NCI-H2081 (cell line): ENCODE results near the gene SRSF6.
A peak's percentile ranks its signal among the peaks of the same experiment; 100 is the strongest.
"Not testable (repeated sequence)": the region's sequence is repeated elsewhere in the genome, so short reads cannot be mapped to it uniquely, and the experiment has no call there.

Experiments used
- DNase-seq, 2 experiments: peaks; one replicate each; lab custom pipeline; 2025; lab: John Stamatoyannopoulos, UW

The SRSF6 gene

DNA sequence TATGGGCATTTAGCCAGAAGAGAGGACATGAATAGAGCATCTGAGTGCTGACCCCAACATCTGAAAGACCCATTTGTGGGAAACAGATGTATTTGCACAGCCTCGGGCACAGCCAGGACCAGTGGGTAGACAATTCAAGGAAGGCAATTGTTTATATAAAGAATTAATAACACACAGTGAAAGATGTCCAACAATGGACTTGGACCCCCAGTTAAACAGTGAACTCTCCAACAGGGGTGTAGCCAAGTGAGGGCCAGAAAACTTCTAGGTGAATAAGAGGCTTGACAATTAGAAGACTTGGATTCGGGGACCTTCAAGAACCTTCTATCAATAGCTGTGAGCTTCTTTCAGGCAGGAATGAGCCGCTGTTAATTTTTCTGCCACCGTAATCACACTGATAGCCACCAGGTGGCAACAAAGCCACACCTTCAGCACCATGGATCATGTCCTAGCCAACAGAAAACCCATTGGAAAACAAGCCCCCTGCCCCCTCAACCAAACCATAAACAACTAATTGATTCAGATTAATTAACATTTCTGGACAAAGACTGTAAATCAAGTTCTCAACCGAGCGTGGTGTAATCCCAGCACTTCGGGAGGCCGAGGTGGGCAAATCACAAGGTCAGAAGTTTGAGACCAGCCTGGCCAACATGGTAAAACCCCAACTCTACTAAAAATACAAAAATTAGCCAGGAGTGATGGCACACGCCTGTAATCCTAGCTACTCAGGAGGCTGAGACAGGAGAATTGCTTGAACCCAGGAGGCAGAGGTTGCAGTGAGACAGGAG, 8.8 kb upstream of the SRSF6 start:
- peak; percentile 12 to 31 for DNase-seq

DNA sequence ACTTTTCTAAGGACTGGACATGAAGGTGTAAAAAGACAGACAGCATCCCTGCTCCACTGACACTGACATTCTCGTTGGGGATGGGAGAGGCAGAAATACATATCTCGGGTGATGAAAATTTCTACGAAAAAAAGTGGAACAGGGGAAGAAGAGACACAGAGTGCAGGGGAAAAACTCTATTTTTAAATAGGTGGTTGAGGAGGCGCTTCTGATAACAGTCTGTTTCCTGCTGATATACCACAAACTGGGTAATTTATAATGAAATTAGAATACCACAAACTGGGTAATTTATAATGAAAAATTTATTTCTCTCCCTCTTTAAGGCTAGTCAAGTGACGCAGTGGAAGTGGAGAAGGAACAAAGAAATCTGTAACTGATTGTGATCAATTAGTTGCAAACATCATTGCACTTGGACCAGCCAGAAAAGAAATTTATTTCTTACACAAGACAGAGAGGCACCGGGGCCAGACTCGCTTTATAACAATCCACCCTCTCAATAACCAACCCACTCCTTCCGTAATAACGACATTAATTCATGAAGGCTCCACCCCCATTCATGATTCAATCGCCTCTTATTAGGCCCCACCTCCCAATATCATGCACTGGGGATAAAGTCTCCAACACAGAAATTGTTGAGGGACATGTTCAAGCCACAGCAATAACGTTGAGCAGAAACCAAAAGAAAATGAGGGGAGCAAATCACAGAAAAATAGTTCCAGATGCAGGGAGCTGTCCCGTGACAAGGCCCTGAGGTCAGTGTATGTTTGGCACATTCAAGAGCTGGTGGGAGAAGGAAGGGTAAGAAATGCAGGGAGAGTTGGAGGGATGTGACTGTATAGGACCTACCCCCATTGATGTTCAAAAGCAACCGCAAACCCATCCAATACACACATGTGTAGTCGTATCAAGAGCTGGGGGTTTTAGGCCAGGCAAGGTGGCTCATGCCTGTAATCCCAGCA, 6.6 kb upstream of the SRSF6 start:
- DNase-seq, result no peak

DNA sequence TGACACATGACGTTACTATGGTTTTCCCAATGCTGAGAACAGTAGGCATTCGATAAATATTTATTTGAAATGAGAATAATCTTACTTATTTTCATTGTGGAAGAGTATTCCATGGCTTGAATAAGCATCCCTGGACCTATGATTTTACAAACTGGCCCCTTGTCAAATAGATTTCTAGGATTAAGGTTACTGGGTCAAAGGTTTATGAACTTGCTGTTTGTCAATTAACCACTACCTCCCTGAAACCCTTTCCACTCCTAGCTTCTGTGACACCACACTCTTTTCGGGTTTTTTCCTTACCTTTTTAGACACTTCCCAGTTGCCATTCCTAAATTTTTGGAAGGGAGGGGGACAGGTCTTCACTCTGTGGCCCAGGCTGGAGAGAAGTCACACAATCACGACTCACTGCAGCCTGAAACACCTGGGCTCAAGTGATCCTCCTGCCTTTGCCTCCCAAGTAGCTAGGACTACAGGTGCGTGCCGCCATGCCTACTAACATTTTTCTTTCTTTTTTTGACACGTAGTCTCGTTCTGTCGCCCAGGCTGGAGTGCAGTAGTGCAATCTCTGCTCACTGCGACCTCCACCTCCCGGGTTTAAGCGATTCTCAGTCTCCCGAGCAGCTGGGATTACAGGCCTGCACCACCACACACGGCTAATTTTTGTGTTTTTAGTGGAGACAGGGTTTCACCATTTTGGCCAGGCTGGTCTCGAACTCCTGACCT, 5.1 kb upstream of the SRSF6 start:
- DNase-seq, result no peak

DNA sequence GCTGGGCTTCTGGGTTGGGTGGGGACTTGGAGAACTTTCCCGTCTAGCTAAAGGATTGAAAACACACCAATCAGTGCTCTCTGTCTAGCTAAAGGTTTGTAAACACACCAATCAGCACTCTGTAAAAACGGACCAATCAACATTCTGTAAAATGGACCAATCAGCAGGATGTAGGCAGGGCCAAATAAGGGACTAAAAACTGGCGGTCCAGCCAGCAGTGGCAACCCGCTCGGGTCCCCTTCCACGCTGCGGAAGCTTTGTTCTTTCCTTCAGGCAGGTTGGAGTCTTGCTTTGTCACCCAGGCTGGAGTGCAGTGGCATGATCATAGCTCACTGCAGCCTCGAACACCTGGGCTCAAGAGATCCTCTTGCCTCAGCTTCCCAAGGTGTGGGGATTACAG, 1.4 kb upstream of the SRSF6 start:
- not testable (repeated sequence) for DNase-seq

DNA sequence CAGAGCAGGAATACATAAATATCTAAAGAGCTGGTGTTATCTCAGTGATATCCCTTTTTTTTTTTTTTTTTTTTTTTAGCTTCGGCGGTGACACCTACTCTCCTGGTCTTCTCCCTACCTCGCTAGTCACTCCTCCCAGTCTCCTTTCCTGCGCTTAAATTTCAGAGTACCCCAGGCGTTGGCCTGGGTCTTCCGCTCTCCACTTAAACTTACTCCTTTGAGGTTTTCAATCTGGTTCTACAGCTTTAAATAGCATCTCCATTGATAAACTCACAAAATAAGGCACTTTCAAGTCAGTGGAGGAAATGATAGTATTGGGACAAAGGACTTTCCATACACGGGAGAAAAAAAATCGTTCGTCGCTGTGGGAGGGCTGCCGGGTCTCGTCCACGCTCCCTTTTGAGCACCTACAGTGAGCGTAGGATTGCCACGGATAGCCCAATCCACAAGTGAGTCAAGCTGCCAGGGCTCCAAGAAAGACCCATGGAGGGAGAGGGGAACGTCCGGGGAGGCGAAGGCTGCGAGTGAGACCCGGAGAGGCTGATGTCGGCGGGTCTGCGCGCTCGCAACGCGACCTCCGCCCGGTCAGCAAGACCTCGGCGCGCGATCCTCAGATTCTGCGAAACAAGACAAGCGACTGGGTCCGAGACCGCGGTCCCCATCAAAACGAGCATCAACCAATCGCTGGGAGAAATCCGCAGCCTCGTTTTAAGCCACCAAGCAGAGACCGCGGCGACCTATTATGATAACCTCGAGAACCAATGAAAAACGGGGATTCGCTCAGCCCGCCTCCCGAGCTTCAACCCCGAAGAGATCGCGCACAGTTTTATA, 672 bp upstream of the SRSF6 start:
- peak; percentile 88 to 90 for DNase-seq

DNA sequence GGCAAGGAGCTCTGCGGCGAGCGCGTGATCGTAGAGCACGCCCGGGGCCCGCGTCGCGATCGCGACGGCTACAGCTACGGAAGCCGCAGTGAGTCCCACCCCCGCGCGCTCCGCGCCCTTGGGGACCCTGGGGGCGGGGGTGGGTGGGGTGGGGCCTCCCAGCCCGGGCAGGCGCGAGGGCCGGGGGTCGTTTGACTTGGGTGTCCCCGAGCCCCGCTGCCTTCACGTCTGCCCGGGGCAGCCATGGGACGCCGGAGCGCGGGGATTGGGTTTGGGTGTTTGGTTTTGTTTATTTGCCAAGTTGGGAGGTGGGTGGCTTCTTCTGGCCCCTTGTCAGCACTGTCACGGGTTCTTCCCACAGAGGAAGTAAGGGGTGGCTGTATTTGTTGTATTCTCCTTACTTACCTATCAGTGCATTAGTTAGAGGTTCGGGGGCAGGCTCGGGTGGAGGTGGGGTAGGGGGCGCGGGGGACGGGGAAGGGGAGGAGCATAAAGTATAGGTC, 777 bp downstream of the SRSF6 start:
- DNase-seq, result peak in 1 of 2 experiments; percentile 13

DNA sequence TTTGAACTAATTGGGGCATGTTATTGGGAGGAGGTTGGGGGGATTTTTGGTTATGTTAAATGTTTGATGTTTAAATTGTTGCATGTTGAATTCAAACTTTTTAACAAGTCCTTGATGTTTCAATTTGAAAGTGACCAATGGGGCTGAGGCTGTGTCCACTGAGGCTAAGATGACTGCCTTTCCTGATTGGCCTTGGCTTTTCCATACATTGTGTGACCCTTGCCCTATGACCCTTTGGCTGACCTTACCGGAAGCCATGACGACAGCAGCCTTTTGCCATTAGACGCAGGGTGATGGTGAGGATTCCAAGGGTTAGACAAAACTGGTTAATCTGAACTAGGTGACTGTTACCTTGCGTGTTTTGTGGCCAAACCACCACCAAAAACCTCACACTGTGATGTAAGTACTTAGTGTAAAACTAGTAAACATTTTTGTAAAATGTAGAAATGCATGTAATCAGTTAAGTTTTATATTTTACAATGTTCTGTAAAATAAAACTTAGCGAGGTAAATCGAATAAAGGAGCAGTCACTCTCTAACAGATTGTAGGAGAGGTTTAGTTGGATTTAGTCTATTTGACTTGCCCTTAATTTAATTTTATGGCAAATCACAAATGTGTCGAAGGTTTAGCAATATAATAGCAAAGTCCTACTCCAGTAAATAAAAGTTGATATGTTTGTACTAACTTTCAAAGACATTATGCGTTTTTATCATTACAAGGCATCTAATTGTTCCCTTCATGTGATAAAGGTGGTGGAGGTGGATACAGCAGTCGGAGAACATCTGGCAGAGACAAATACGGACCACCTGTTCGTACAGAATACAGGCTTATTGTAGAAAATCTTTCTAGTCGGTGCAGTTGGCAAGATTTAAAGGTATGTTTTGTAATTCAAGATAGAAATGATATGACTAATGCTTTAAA, 1.6 kb downstream of the SRSF6 start:
- no peak for DNase-seq

DNA sequence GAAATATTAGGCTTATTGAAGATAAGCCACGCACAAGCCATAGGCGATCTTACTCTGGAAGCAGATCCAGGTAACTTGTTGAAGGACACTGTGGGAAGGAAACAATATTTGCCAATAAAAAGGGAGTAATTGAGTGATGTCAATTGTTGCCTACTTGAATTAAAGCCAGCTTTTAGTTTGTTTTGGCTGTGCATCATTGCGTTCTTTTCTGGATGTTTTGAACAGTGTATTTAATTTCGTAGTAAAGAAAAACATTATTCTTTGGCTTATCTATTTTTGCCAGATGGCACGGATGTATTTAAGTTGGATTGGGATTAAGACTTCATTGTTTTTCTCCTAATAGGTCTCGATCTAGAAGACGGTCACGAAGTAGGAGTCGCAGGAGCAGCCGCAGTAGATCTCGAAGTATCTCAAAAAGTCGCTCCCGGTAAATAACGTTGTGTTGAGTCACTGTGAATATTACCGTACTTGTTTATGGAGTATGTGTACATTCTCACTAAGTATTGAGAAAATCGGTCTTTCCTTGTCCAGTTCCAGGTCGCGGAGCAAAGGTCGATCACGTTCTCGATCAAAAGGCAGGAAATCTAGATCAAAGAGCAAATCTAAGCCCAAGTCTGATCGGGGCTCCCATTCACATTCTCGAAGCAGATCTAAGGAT, 2.6 kb downstream of the SRSF6 start:
- DNase-seq, result no peak

DNA sequence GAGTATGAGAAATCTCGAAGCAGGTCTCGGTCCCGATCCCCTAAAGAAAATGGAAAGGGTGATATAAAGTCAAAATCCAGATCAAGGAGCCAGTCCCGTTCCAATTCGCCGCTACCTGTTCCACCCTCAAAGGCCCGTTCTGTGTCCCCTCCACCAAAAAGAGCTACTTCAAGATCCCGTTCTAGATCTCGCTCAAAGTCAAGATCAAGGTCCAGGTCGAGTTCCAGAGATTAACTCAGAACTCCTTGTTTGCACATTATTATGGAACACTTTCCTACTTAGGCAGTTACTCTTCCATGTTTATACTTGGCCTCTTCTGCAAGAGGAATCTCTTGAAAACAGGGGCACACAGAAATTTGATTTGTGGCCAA, 3.1 kb downstream of the SRSF6 start:
- no peak for DNase-seq

DNA sequence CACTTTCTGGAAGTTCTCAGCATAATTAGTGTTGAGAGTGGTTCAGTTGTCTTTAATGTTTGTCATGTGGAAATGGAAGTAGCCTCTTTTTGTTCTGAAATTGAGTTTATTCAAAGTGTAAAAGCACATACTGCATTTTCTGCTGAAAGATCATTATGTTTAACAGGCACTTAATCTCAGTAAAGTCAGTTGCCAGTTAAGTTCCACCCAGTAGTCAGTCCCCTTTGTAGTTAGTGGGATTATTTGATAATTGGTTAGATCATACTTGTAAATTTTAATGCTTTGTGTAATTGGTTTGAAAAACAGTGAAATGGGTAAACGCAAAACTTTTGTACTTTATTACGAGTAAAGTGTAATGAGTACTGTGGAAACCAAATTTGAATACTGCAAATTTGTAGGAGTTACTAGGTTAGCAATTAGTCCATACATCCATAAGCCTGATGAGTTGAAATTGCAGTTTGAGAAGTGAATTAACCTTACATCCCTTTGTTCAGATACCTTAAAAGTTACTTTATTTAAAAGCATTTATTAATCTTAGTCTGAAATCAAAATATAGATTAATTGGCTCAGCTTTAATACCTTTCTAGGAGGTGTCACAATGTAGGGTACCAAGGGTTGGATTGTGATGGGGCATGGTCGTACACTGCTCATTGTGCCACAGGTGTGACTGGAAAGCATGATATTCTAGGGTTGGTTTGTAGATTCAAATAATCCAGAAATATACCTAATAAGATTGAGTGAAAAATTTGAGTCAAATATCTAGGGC, 4.4 kb downstream of the SRSF6 start:
- DNase-seq, result no peak

DNA sequence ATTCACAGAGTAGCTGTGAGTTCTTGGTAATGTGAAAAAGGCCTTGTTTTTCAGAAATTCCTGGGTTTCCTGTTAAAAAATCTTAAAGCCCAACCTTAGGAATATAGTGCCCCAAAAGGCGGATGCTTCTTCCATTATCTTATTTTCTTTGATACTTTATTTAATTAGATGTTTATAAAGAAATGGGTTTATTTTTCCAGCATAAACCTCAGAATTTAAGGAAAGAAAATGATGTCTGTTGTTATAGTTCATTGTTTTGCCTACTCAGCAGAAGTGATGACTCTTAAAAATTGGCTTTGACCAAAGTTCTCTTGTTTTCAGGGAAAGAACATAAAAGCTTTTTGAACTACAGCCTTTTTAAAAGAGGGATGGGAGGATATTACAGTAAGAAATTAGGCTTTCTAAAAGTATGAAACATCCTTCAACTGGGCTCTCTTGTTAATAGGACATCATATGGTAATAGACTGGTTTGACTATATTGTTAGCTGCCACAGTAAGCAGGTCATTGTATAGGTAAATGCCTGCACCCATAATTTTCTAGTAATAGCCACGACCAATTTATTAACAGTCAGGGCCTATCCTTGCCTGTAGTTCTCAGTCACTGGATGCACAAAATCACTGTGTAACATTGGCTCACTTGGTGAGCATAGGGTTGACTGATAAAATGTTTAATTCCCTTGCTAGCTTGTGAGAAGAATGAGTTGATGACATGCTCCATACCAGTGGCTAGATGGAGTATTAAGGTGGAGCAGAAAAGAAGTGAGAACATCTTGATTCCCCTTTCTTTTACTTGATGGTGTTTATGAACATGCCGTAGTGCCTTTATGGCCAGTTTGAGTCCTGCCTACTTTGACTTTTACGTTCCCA, 5.2 kb downstream of the SRSF6 start:
- DNase-seq, result no peak

DNA sequence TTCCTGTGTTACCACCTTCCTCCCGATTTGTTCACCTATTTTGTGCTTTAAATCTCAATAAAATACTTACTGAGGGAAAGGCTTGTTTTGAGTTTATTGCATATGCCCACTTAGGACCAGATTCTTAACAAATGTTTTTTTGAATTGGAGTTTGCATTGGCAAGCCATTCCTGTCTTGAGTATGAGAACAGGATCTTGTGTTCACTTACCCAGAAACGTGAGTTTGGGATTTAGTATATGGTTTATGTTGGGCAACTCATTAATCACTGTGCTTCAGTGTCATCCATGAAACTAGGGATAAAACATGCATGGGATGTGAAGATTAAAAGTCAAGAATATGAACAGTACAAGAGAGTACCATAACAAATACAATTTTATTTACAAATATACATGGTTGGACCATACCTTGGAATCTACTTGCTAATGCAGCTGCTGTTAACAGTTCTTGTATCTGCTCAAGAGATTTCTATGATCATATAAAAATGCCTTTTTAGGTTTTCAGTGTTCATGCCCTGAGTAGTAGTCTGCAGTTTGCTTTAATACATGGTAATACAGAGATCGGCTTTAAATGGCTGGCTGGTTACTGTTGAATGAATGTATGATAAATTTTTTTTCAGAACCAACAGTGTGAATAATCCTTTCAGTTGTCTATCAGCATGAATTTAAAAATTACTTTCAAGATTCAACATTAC, 6.0 kb downstream of the SRSF6 start:
- DNase-seq, result no peak

DNA sequence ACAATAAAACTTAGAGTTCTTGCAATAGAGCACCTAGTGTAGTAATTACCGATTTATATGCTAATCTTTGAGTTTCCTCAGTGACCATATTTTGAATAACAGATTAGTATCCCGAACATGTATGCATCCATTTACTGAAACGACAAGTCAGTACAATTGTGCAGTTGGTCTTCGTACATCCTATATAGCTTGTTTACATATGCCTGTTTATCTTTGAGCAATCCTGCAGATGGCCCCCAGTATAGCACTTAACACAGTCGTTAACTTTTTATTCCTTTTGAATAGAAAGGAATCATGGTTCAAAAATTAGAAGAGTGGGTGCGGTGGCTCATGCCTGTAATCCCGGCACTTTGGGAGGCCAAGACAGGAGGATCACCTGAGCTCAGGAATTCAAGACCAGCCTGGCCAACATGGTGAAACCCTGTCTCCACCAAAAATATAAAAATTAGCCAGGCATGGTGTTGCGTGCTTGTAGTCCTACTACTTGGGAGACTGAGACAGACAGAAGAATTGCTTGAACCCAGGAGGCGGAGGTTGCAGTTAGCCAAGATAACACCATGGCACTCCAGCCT, 6.6 kb downstream of the SRSF6 start:
- no peak for DNase-seq

DNA sequence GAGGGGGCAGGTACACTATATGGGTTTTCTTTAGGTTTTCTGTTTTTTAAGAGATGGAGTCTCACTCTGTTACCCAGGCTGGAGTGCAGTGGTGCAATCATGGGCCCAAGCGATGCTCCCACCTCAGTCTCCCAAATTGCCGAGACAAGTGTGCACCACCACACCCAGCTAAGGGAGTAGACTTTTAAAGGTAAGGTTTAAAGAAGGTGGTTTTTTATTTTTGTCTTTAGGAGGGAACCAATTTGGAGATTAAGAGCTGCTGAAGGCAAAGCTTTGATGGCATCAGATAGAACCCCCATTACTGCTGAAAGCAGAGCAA, 7.9 kb downstream of the SRSF6 start:
- no peak for DNase-seq

DNA sequence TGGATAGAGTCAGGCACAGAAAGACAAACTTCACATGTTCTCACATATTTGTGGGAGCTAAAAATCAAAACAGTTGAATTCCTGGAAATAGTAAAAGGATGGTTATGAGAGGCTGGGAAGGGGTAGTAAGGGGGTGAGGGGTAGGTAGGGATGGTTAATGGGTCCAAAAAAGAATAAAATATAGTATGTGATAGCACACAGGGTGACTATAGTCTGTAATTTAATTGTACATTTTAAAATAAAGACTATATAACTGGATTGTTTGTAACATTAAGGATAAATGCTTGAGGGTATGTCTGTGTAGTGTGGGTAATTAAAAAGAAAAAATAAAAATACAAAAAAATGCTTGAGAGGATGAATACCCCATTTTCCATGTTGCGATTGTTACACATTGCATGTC, 9.9 kb downstream of the SRSF6 start:
- DNase-seq, result no peak

DNA sequence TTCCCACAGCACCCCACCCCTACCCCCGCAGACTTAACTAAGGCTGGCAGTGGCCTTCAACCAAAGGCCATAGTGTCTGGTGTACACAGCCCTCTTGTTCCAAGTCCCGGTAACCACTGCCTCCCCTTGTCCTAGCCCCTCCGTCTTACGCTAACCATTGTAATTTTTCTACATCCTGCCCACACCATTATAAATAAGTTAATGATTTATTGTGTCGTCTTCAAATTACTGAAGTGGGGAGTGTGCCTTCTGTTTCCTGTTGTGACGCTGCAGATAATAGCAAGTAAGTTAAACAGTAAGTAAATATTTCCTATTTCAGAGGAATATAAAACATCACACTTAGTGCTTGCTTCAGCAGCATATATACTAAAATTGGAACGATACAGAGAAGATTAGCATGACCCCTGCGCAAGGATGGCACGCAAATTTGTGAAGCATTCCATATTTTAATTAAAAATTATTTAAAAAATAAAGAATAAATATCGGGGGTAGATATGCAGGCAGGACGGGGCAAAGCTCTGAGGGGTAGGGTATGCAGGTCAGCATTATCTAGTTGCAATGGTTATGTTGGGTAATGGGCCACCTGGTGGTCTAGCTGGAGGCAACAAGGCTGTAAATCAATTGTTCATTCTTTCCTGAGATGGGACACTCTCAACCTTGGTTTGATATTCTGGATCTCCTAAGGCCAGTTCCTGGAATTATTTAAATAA, 15.1 kb downstream of the SRSF6 start:
- DNase-seq, result no peak

DNA sequence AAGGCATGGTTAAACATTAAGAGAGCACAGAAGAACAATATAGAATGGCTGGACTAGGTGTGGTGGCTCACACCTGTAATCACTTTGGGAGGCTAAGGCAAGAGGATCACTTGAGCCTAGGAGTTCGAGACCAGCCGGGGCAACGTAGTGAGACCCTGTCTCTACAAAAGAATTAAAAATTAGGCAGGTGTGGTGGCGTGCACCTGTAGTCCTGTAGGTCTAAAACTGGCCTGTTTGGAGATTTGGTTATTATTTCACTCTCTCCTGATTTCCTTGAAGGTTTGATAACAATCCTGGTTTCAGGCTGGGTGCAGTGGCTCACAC, 15.6 kb downstream of the SRSF6 start:
- no peak for DNase-seq
